Measurements from ENCODE around the gene NUMB.

NUMB gene

GRCh38 chr14:73443758-73444157 is 14.6 kb downstream of the NUMB start:
- DNase-seq (ENCODE audit: low spot score) = no peak
- in situ Hi-C loops (cut with MboI; ENCODE audit: low sequenced_read_pairs, unreplicated experiment) = no loop called here
- TF ChIP-seq CTCF (IDR thresholded peaks at IDR 0.05; ENCODE audit: borderline replicate concordance, control extremely low read depth, extremely low read depth, insufficient read depth, missing control alignments) = no peak

- no peak for TF ChIP-seq CTCF (IDR thresholded peaks at IDR 0.05; ENCODE audit: borderline replicate concordance, control extremely low read depth, extremely low read depth, insufficient read depth, missing control alignments)
- in situ Hi-C loops (cut with MboI; ENCODE audit: low sequenced_read_pairs, unreplicated experiment) = no loop called here
- DNase-seq (ENCODE audit: low spot score) = no peak
Observed at GRCh38 chr14:73441286-73441685, 17.1 kb downstream of the NUMB start.

- TF ChIP-seq CTCF (IDR thresholded peaks at IDR 0.05; ENCODE audit: borderline replicate concordance, control extremely low read depth, extremely low read depth, insufficient read depth, missing control alignments) = no peak
- DNase-seq (ENCODE audit: low spot score) = no peak
- in situ Hi-C loops (cut with MboI; ENCODE audit: low sequenced_read_pairs, unreplicated experiment) = no loop called here
Observed at GRCh38 chr14:73438993-73439392, 19.4 kb downstream of the NUMB start.

- no peak for TF ChIP-seq CTCF (IDR thresholded peaks at IDR 0.05; ENCODE audit: borderline replicate concordance, control extremely low read depth, extremely low read depth, insufficient read depth, missing control alignments)
- DNase-seq (ENCODE audit: low spot score) = no peak
- in situ Hi-C loops (cut with MboI; ENCODE audit: low sequenced_read_pairs, unreplicated experiment) = no loop called here
Observed at GRCh38 chr14:73437206-73437605, 21.1 kb downstream of the NUMB start.

GRCh38 chr14:73432124-73432523 is 26.2 kb downstream of the NUMB start:
- in situ Hi-C loops (cut with MboI; ENCODE audit: low sequenced_read_pairs, unreplicated experiment) = no loop called here
- DNase-seq (ENCODE audit: low spot score) = no peak
- TF ChIP-seq CTCF (IDR thresholded peaks at IDR 0.05; ENCODE audit: borderline replicate concordance, control extremely low read depth, extremely low read depth, insufficient read depth, missing control alignments) = no peak

- no peak for TF ChIP-seq CTCF (IDR thresholded peaks at IDR 0.05; ENCODE audit: borderline replicate concordance, control extremely low read depth, extremely low read depth, insufficient read depth, missing control alignments)
- no peak for DNase-seq (ENCODE audit: low spot score)
Observed at GRCh38 chr14:73428353-73428824, 30.0 kb downstream of the NUMB start.

More at GRCh38 chr14:73428353-73428824, 30.0 kb downstream of the NUMB start:
- in situ Hi-C loops (cut with MboI; ENCODE audit: low sequenced_read_pairs, unreplicated experiment) = no loop called here
